BJ (cell line): ENCODE results near the gene METTL25. TPM values are rescaled to one million over a fixed set of nuclear protein-coding genes. Genes with fewer than 3 reads are reported as not detected.

ENCODE experiments used
- CTCF ChIA-PET: fragments of 350-600 bp; formaldehyde crosslinking; extraction: SDS; loops from one replicate; lab custom pipeline; 2021; ENCODE audit warnings: antibody characterized with exemption, inconsistent platforms; lab: Yijun Ruan, JAX
- POLR2A ChIA-PET: fragments of 300-600 bp; sonication (Branson Sonifier 250); formaldehyde crosslinking; extraction: SDS; loops from one replicate; lab custom pipeline; 2021; ENCODE audit warnings: antibody characterized with exemption; lab: Charles Lee
- DNase-seq: peaks from one replicate; pipeline ENCODE4 v3.0.0-alpha.2; 2011; ENCODE audit warnings: low read depth
- H3K27me3 ChIP-seq: 2 replicates; pipeline ENCODE4 v1.6.0; 2011; ENCODE audit warnings: low read length; ENCODE audit not compliant: control insufficient read depth, insufficient read depth
- H3K36me3 ChIP-seq: 2 replicates; pipeline ENCODE4 v1.5.1; 2011; ENCODE audit warnings: low read length; ENCODE audit not compliant: control insufficient read depth, insufficient read depth
- H3K4me3 ChIP-seq: 2 replicates; pipeline ENCODE4 v1.5.1; 2011; ENCODE audit warnings: low read depth, mild to moderate bottlenecking, control low read depth, low read length
- polyA plus RNA-seq: library from polyadenylated mRNA; depleted of rRNA; stranded (reverse); fragments of >200 nt; gene quantifications from 2 replicates; pipeline ENCODE4 v1.2.3, GENCODE V29; 2011
- TF ChIP-seq, protein P1 (sequence below): IDR thresholded peaks from 2 replicates; pipeline ENCODE4 v1.5.1; 2011; ENCODE audit warnings: low read depth, mild to moderate bottlenecking, control low read depth, inconsistent platforms, low read length, moderate library complexity; ENCODE audit not compliant: insufficient read depth

Gene METTL25
- polyA plus RNA-seq, 1 experiment = 2.3 TPM

DNA sequence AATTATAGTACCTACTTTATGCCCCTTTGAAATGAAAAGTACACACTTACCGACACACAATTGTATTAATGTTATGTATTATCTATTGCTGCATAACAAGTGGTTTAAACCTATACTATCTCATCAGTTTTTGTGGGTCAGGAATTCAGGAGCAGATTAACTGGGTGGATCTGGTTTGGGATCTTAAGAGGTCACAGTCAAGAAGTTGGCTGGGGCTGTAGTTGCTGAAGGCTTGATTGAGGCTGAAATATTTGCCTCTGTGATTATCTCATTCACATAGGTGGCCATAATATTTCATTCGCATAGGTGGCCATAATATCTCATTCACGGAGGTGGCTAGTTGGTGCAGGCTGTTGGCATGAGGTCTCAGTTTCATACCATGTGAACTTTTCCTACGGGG is 5.7 kb downstream of the METTL25 start:
- ChIA-PET CTCF (interaction anchor here (0.6 kb wide), 1 partner anchor 145 kb away, joined by 3 read pairs; no protein-coding TSS in a partner anchor), POLR2A (no interaction called here)
- Histone ChIP-seq H3K27me3 (no peaks in the 10 kb centered on the region), H3K36me3 (no peaks in the 10 kb centered on the region), H3K4me3 (no peak overlapping the region)
- no peak for DNase-seq
- TF ChIP-seq, protein P1, sequence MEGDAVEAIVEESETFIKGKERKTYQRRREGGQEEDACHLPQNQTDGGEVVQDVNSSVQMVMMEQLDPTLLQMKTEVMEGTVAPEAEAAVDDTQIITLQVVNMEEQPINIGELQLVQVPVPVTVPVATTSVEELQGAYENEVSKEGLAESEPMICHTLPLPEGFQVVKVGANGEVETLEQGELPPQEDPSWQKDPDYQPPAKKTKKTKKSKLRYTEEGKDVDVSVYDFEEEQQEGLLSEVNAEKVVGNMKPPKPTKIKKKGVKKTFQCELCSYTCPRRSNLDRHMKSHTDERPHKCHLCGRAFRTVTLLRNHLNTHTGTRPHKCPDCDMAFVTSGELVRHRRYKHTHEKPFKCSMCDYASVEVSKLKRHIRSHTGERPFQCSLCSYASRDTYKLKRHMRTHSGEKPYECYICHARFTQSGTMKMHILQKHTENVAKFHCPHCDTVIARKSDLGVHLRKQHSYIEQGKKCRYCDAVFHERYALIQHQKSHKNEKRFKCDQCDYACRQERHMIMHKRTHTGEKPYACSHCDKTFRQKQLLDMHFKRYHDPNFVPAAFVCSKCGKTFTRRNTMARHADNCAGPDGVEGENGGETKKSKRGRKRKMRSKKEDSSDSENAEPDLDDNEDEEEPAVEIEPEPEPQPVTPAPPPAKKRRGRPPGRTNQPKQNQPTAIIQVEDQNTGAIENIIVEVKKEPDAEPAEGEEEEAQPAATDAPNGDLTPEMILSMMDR = no peak

DNA sequence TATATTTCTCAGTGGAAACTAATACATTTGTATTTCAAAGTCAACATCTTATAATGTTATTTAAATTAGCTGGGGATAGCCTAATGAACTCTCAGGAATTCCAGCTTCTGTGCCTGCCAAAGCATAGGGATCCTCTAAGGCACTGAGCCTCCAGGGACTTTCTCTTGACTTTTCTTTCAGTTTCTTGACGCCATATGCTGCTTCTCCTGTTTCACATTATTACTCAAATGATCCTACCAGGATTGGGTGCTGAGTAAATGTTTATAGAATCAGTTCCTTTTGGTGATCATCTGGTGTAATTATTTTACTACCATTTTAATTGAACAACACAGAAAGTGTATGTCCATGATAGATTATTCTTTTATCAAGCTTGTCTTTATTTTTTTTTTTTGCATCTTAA is 7.9 kb downstream of the METTL25 start:
- TF ChIP-seq, protein P1 = no peak
- ChIA-PET POLR2A (no interaction called here), CTCF (interaction anchor here (5.0 kb wide), 1 partner anchor 8 kb away, joined by 29 read pairs; the partner anchor contains the start of genes CCDC59 and METTL25)
- no peaks in the 10 kb centered on the region for H3K27me3 ChIP-seq
- no peak for DNase-seq
- no peak overlapping the region for H3K4me3 ChIP-seq
- H3K36me3 ChIP-seq = no peaks in the 10 kb centered on the region

GRCh38 chr12:82375201-82375600 is 16.9 kb downstream of the METTL25 start:
- no peak overlapping the region for H3K4me3 ChIP-seq
- POLR2A ChIA-PET = no interaction called here
- CTCF ChIA-PET = interaction anchor here (1.6 kb wide), 1 partner anchor 17 kb away, joined by 6 read pairs; the partner anchor contains the start of genes CCDC59 and METTL25
- no peaks in the 10 kb centered on the region for H3K27me3 ChIP-seq
- no peaks in the 10 kb centered on the region for H3K36me3 ChIP-seq
- TF ChIP-seq, protein P1 = no peak
- DNase-seq = no peak

DNA sequence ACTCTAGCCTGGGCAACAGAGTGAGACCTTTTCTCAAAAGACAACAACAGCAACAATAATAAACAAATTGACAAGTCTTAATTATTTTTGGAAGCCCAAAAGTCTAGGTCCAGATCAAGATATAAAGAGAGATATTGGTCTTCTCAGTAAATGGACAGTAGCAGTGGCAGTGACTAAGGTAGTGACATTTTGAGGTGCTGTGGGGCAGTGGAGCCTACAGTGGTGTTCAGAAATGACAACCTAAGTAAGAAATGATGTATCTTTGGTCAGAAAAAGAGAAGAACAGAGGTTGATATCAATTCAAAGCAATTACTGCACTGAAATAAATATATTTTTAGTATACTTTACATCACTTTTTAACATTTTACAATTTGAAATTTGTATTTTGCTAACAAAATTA is 20.7 kb downstream of the METTL25 start:
- Histone ChIP-seq H3K27me3 (no peaks in the 10 kb centered on the region), H3K36me3 (no peaks in the 10 kb centered on the region), H3K4me3 (no peak overlapping the region)
- no peak for DNase-seq
- ChIA-PET CTCF (interaction anchor here (0.9 to 1.3 kb wide), 2 partner anchors 21 to 36 kb away, joined by 3 read pairs; partner anchors contain the start of genes CCDC59 and METTL25), POLR2A (no interaction called here)
- TF ChIP-seq, protein P1 = no peak

DNA sequence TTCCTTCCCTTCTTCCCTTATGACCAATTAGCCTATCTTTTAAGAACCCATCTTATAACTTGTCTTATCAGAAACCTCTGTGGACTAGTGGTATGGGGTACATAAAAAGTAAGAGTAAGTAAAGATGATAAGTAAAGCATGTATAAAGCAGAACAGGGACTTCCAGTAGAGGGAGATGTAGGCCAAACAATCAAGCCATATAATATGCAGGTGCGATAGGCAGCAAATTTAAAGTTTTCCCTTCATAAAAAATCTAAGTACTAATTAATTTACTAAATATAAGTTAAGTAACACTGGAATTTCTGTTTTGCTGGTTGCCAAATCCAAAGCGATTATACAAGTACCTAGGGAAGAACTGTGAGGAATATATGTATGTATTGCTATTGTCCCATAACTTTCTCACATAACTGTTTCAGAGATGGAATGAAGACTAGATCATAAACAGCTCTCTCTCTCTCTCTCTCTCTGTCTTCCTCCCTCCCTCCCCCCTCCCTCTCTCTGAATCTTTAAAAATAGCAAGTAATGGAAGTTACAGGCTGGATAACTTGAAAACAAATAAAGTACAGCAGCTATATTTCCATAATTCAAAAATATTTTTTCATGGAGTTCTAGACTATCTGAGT is 25.7 kb downstream of the METTL25 start:
- H3K4me3 ChIP-seq = no peak overlapping the region
- ChIA-PET CTCF (interaction anchor here (0.7 to 1.1 kb wide), 2 partner anchors 23 to 242 kb away, joined by 4 read pairs; no protein-coding TSS in a partner anchor), POLR2A (no interaction called here)
- H3K36me3 ChIP-seq = no peaks in the 10 kb centered on the region
- no peaks in the 10 kb centered on the region for H3K27me3 ChIP-seq
- TF ChIP-seq, protein P1 = peak; percentile 49
- DNase-seq = no peak
